Smooth muscle cell (in vitro differentiated cells): ENCODE measurements around the gene HNRNPAB. TPM values are rescaled to one million over a fixed set of nuclear protein-coding genes. Genes with fewer than 3 reads are reported as not detected.

ENCODE experiments used
- DNase-seq: peaks from one replicate; lab custom pipeline; 2025; ENCODE audit not compliant: unreplicated experiment; lab: John Stamatoyannopoulos, UW
- H2AFZ ChIP-seq: fragments of 200-600 bp; sonication (generic); 2 replicates; pipeline ENCODE4 v1.6.0; 2016; ENCODE audit warnings: antibody characterized with exemption, low read depth, mild to moderate bottlenecking
- H3F3A ChIP-seq: fragments of 200-600 bp; sonication (generic); 2 replicates; pipeline ENCODE4 v1.6.0; 2017; ENCODE audit warnings: antibody characterized with exemption, low read depth
- H3K27ac ChIP-seq: fragments of 200-600 bp; sonication (generic); 2 replicates; pipeline ENCODE4 v1.5.1; 2016; ENCODE audit warnings: low read depth, mild to moderate bottlenecking
- H3K27me3 ChIP-seq: fragments of 200-600 bp; sonication (generic); 2 replicates; pipeline ENCODE4 v1.6.1; 2016; ENCODE audit warnings: low read depth, mild to moderate bottlenecking
- H3K36me3 ChIP-seq: fragments of 200-600 bp; sonication (generic); 2 replicates; pipeline ENCODE4 v1.5.1; 2016; ENCODE audit warnings: low read depth
- H3K4me1 ChIP-seq: fragments of 200-600 bp; sonication (generic); 2 replicates; pipeline ENCODE4 v1.5.1; 2016; ENCODE audit warnings: low read depth
- H3K4me2 ChIP-seq: fragments of 200-600 bp; sonication (generic); 2 replicates; pipeline ENCODE4 v1.6.0; 2016; ENCODE audit warnings: mild to moderate bottlenecking
- H3K4me3 ChIP-seq: fragments of 200-600 bp; sonication (generic); 2 replicates; pipeline ENCODE4 v1.5.1; 2016; ENCODE audit warnings: mild to moderate bottlenecking
- H3K79me2 ChIP-seq: fragments of 200-600 bp; sonication (generic); 2 replicates; pipeline ENCODE4 v1.6.0; 2016; ENCODE audit warnings: low read depth, mild to moderate bottlenecking
- H3K9ac ChIP-seq: fragments of 200-600 bp; sonication (generic); 2 replicates; pipeline ENCODE4 v1.6.0; 2016; ENCODE audit warnings: low read depth
- H3K9me3 ChIP-seq: fragments of 200-600 bp; sonication (generic); replicated peaks from 2 replicates; pipeline ENCODE4 v1.5.1; 2016; ENCODE audit warnings: low read depth
- H4K20me1 ChIP-seq: fragments of 200-600 bp; sonication (generic); 2 replicates; pipeline ENCODE4 v1.6.0; 2016; ENCODE audit warnings: low read depth
- CTCF ChIP-seq: fragments of 200-600 bp; sonication (generic); IDR thresholded peaks from 2 replicates; pipeline ENCODE4 v1.5.1; 2017; ENCODE audit warnings: borderline replicate concordance, mild to moderate bottlenecking, antibody characterized with exemption; ENCODE audit not compliant: insufficient read depth, poor library complexity, severe bottlenecking
- WGBS: methylation state at CpG from one replicate; pipeline ENCODE4 v1.1.7; 2016; ENCODE audit warnings: low lambda C conversion rate; 5-methylcytosine and 5-hydroxymethylcytosine counted together
- polyA plus RNA-seq: library from polyadenylated mRNA; unstranded; fragments of >200 nt; fragmentation: Nextera tagmentation; extraction: Ambion mirVana; gene quantifications from 2 replicates; pipeline ENCODE4 v1.2.1, GENCODE V29; 2016
- total RNA-seq: library from RNA; depleted of rRNA; stranded (reverse); fragments of >200 nt; gene quantifications from 2 replicates; pipeline ENCODE4 v1.2.3, GENCODE V29; 2014

The HNRNPAB gene
- total RNA-seq = 79.3 and 83.0 TPM in 2 replicates
- 169 and 170 TPM in 2 replicates for polyA plus RNA-seq

DNA sequence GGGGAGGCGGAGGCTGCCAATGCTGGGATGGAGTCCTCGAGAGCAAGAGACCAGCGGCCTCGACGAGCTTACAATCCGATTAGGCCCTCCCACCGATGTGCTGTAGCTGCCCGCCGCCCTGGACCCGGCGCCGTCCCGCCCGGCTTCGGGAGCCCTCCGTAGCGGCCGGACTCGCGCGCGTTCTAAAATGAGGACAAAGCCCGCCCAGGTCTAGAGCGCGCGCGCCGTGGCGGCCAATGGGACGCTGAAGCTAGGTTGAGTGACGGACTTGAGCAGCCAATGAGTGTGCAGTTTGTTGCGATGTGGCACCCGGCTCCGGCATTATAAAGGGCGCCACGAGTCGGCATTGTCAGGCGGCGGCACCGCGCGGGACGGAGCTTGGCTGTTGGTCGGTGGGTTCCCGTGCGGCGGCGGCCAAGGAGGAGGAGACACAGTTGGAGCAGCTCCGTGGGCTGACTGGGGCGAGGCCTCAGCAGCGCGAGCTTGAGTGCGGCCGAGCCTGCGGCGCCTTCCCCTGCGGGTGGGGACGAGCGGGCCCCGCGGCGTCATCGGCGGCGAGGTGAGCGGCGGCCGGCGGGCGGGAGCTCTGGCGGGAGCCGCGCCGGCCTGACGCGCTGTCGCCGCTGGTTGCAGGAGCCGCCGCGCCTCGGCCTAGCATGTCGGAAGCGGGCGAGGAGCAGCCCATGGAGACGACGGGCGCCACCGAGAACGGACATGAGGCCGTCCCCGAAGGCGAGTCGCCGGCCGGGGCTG is at the start of gene HNRNPAB:
TSS of gene HNRNPAB (plus strand) at position 352 of the 753 bp plus-strand sequence. CDS start at position 657, 305 bp downstream.
- DNase-seq = peak; percentile 93
- Histone ChIP-seq H3K4me2 (peak within 1 kb of the TSS; percentile 95), H2AFZ (peak within 1 kb of the TSS; percentile 28), H4K20me1 (peaks cover 42% of the 10 kb centered on the region), H3K4me3 (peak within 1 kb of the TSS; percentile 99), H3K27me3 (no peaks in the 10 kb centered on the region), H3K9ac (peak within 1 kb of the TSS; percentile 89), H3K27ac (peak within 1 kb of the TSS; percentile 82), H3K79me2 (peaks cover 49% of the 10 kb centered on the region), H3K9me3 (no peaks in the 10 kb centered on the region), H3K36me3 (peaks cover 3% of the 10 kb centered on the region), H3F3A (peaks cover 24% of the 10 kb centered on the region), H3K4me1 (peaks cover 11% of the 10 kb centered on the region)
- under 1% methylated on average over 94 of the region's 96 CpGs for WGBS
- TF ChIP-seq CTCF = no peak

DNA sequence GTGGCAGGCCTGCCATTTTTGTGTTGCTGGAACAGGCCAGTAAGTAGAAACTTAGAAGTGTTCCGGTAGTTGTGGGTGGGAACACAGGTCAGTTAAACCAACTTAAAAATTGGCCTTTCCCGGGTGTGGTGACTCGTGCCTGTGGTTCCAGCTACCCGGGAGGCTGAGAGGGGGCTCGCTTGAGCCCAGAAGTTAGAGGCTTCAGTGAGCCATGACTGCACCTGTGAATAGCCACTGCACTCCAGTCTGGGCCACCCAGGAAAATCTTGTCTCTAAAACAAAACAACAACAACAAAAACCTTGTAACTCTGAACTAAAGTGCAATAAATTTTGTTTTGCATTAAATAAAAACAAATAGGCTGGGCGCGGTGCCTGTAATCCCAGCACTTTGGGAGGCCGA is 49.3 kb upstream of the HNRNPAB start:
- H3K4me2 ChIP-seq = no peak overlapping the region
- no peaks in the 10 kb centered on the region for H3K36me3 ChIP-seq
- 86% methylated on average over 8 of the region's 8 CpGs for WGBS
- H4K20me1 ChIP-seq = no peaks in the 10 kb centered on the region
- H3K9me3 ChIP-seq = no peaks in the 10 kb centered on the region
- H3K27ac ChIP-seq = no peak overlapping the region
- no peak overlapping the region for H3K9ac ChIP-seq
- H3K4me3 ChIP-seq = no peak overlapping the region
- peaks cover 9% of the 10 kb centered on the region for H3K4me1 ChIP-seq
- H3K79me2 ChIP-seq = peaks cover 4% of the 10 kb centered on the region
- no peak for TF ChIP-seq CTCF
- H2AFZ ChIP-seq = no peak overlapping the region
- no peak for DNase-seq
- H3F3A ChIP-seq = peaks cover 8% of the 10 kb centered on the region
- no peaks in the 10 kb centered on the region for H3K27me3 ChIP-seq

GRCh38 chr5:178160176-178160575 is 44.2 kb upstream of the HNRNPAB start:
- peaks cover 3% of the 10 kb centered on the region for H3K4me1 ChIP-seq
- H3K27me3 ChIP-seq = no peaks in the 10 kb centered on the region
- no peaks in the 10 kb centered on the region for H3F3A ChIP-seq
- H3K4me3 ChIP-seq = no peak overlapping the region
- 95% methylated on average over 5 of the region's 5 CpGs for WGBS
- no peaks in the 10 kb centered on the region for H3K36me3 ChIP-seq
- H3K9ac ChIP-seq = no peak overlapping the region
- DNase-seq = no peak
- no peak overlapping the region for H3K27ac ChIP-seq
- H4K20me1 ChIP-seq = no peaks in the 10 kb centered on the region
- no peak for TF ChIP-seq CTCF
- no peak overlapping the region for H2AFZ ChIP-seq
- no peak overlapping the region for H3K4me2 ChIP-seq
- no peaks in the 10 kb centered on the region for H3K9me3 ChIP-seq
- no peaks in the 10 kb centered on the region for H3K79me2 ChIP-seq

DNA sequence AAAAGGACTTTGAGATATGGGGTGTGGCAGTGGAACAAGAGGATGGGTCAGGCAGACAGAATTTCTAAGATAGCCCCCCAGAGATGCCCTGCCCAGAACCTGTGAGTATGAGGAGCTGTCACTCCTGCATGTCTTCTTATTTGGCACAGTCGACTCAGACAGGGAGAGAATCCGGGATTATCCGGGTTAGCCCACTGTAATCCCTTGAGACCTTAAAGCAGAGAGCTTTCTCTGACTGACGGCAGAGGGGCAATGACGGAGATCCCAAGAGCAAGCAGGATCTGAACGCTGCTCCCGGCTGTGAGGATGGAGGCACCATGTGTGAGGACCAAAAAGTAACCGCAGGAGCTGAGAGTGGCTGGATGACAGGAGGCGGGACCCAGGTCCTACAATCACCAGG is 41.9 kb upstream of the HNRNPAB start:
- Histone ChIP-seq H3K4me2 (no peak overlapping the region), H3K4me3 (no peak overlapping the region), H3K79me2 (no peaks in the 10 kb centered on the region), H3K27me3 (no peaks in the 10 kb centered on the region), H3K9me3 (no peaks in the 10 kb centered on the region), H3F3A (no peaks in the 10 kb centered on the region), H4K20me1 (no peaks in the 10 kb centered on the region), H3K9ac (no peak overlapping the region), H3K36me3 (no peaks in the 10 kb centered on the region), H3K27ac (no peak overlapping the region), H3K4me1 (peaks cover 3% of the 10 kb centered on the region), H2AFZ (no peak overlapping the region)
- TF ChIP-seq CTCF = no peak
- 78% methylated on average over 9 of the region's 9 CpGs for WGBS
- DNase-seq = no peak
